Neural cell (in vitro differentiated cells): ENCODE data around the gene RERE. TPM values are rescaled to one million over a fixed set of nuclear protein-coding genes. Genes with fewer than 3 reads are reported as not detected.

Source experiments
- H2AFZ ChIP-seq: fragments of 200-600, 300-800 bp; sonication (generic), shearing (Covaris generic); 2 replicates; pipeline ENCODE4 v1.6.0; 2014; ENCODE audit warnings: low read depth, mild to moderate bottlenecking, antibody characterized with exemption, low read length, moderate library complexity
- H3F3A ChIP-seq: fragments of 200-600 bp; shearing (Covaris generic); 2 replicates; pipeline ENCODE4 v1.6.1; 2016; ENCODE audit warnings: mild to moderate bottlenecking, moderate library complexity, mixed read lengths, antibody characterized with exemption, low read length; ENCODE audit not compliant: insufficient read depth, poor library complexity, severe bottlenecking
- H3K27ac ChIP-seq: fragments of 200-600, 300-800 bp; sonication (generic), shearing (Covaris generic); 2 replicates; pipeline ENCODE4 v1.5.1; 2014; ENCODE audit warnings: mild to moderate bottlenecking, low read length, moderate library complexity
- H3K27me3 ChIP-seq: fragments of 300-800, 200-600 bp; sonication (generic), shearing (Covaris generic); 2 replicates; pipeline ENCODE4 v1.6.0; 2014; ENCODE audit warnings: mild to moderate bottlenecking, low read depth, low read length, moderate library complexity; ENCODE audit not compliant: insufficient read depth
- H3K36me3 ChIP-seq: fragments of 300-800, 200-600 bp; sonication (generic), shearing (Covaris generic); 2 replicates; pipeline ENCODE4 v1.5.1; 2014; ENCODE audit warnings: mild to moderate bottlenecking, antibody characterized with exemption, low read length, moderate library complexity; ENCODE audit not compliant: insufficient read depth
- H3K4me2 ChIP-seq: fragments of 300-800, 200-600 bp; sonication (generic), shearing (Covaris generic); 2 replicates; pipeline ENCODE4 v1.6.0; 2014; ENCODE audit warnings: mild to moderate bottlenecking, low read length
- H3K4me3 ChIP-seq: fragments of 300-800, 200-600 bp; sonication (generic), shearing (Covaris generic); 2 replicates; pipeline ENCODE4 v1.5.1; 2014; ENCODE audit warnings: mild to moderate bottlenecking, low read length, moderate library complexity
- H3K79me2 ChIP-seq: fragments of 200-600 bp; shearing (Covaris generic); replicated peaks from 2 replicates; pipeline ENCODE4 v1.6.0; 2014; ENCODE audit warnings: mild to moderate bottlenecking, low read length, moderate library complexity; ENCODE audit not compliant: insufficient read depth
- H3K9ac ChIP-seq: fragments of 300-800, 200-600 bp; sonication (generic), shearing (Covaris generic); 2 replicates; pipeline ENCODE4 v1.6.1; 2016; ENCODE audit warnings: mild to moderate bottlenecking, low read length, mixed read lengths
- H3K9me2 ChIP-seq: fragments of 200-600 bp; shearing (Covaris generic); 2 replicates; pipeline ENCODE4 v1.6.1; 2016; ENCODE audit warnings: mild to moderate bottlenecking, low read length, mixed read lengths; ENCODE audit not compliant: insufficient read depth
- H3K9me3 ChIP-seq: fragments of 200-600, 300-800 bp; sonication (generic), shearing (Covaris generic); 2 replicates; pipeline ENCODE4 v1.6.1; 2016; ENCODE audit warnings: mild to moderate bottlenecking, mixed run types, low read length, moderate library complexity, mixed read lengths
- H4K20me1 ChIP-seq: fragments of 200-600 bp; shearing (Covaris generic); 2 replicates; pipeline ENCODE4 v1.6.1; 2016; ENCODE audit warnings: mild to moderate bottlenecking, mixed run types; ENCODE audit not compliant: insufficient read depth
- EP300 ChIP-seq: fragments of 450-650 bp; conservative IDR thresholded peaks from 2 replicates; pipeline ENCODE4 v1.6.1; 2014; ENCODE audit warnings: antibody characterized with exemption, mild to moderate bottlenecking, moderate library complexity; ENCODE audit not compliant: poor library complexity, severe bottlenecking
- EZH2 ChIP-seq: fragments of 200-600, 300-800 bp; shearing (Covaris generic), sonication (generic); IDR thresholded peaks from 2 replicates; pipeline ENCODE4 v1.6.1; 2014; ENCODE audit warnings: antibody characterized with exemption, low read length, borderline replicate concordance, mild to moderate bottlenecking; ENCODE audit not compliant: insufficient read depth, poor library complexity, severe bottlenecking
- MXI1 ChIP-seq: fragments of 450-650 bp; conservative IDR thresholded peaks from 2 replicates; pipeline ENCODE4 v1.6.1; 2014; ENCODE audit warnings: antibody characterized with exemption, mild to moderate bottlenecking; ENCODE audit not compliant: poor library complexity, severe bottlenecking
- POLR2AphosphoS5 ChIP-seq: IDR thresholded peaks from 2 replicates; pipeline ENCODE4 v1.6.1; 2012
- RAD21 ChIP-seq: fragments of 450-650 bp; conservative IDR thresholded peaks from 2 replicates; pipeline ENCODE4 v1.6.1; 2014; ENCODE audit warnings: antibody characterized with exemption, mild to moderate bottlenecking, moderate library complexity
- SMC3 ChIP-seq: fragments of 450-650 bp; conservative IDR thresholded peaks from 2 replicates; pipeline ENCODE4 v1.6.1; 2014; ENCODE audit warnings: antibody characterized with exemption, mild to moderate bottlenecking, moderate library complexity; ENCODE audit not compliant: poor library complexity
- TAF1 ChIP-seq: IDR thresholded peaks from 2 replicates; pipeline ENCODE4 v1.6.1; 2012; ENCODE audit warnings: low read depth
- polyA plus RNA-seq: library from polyadenylated mRNA; depleted of rRNA; stranded (reverse); fragments of >200 nt; gene quantifications from 2 replicates; pipeline ENCODE4 v1.2.3, GENCODE V29; 2014
- TF ChIP-seq, protein P1 (sequence below): IDR thresholded peaks from 2 replicates; pipeline ENCODE4 v1.6.1; 2012; ENCODE audit warnings: borderline replicate concordance
- TF ChIP-seq, protein P2 (sequence below): fragments of 450-650 bp; IDR thresholded peaks from 2 replicates; pipeline ENCODE4 v1.5.1; 2014; ENCODE audit warnings: antibody characterized with exemption, mild to moderate bottlenecking, moderate library complexity; ENCODE audit not compliant: poor library complexity, severe bottlenecking

RERE gene
- polyA plus RNA-seq, 1 donor from 2014 or later: 21.0 TPM

DNA sequence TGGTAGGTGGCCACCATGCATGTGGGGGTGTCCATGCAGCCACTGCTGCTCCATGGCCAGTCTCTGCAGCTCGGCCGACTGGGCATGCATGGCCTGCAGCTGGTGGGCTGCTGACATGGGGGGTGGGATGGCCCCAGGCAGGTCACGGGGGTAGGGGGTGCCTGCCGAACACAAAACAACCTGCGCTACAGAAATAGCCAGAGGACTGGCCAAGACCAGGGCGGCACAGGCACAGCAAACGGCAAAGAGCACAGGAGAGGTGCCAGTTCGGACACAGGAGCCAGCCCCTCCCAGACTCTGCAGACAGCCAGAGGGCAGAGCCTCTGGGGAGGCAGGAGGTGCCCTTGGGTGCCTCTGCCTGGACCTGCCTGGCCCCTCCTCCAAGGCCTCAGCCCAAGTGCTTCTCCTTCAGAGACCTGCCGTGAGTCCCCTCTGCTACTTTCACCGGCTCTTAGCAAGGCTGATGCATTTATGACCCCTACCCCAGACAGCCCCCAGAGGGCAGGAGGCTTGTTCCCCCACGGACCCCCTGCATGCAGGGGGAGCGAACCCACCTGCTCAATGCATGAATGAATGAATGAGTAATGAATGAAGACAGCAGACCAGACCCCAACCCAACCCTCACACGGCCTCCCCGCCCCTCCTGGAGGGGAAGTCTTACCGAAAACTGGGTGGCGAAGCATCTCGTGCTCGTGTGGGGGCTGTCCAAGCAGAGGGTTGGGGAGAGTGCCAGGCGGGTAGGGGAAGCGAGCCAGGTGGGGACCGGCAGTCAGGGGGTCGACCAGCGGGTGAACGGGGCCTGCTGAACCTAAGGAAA is 461.8 kb downstream of the RERE start:
- H3K9me2 ChIP-seq: no peaks in the 10 kb centered on the region
- no peaks in the 10 kb centered on the region for H4K20me1 ChIP-seq
- H2AFZ ChIP-seq: no peak overlapping the region
- H3K36me3 ChIP-seq: peaks cover 8% of the 10 kb centered on the region
- no peaks in the 10 kb centered on the region for H3K27me3 ChIP-seq
- no peak overlapping the region for H3K4me2 ChIP-seq
- H3K79me2 ChIP-seq: no peaks in the 10 kb centered on the region
- TF ChIP-seq SMC3 (no peak), POLR2AphosphoS5 (no peak), TAF1 (no peak), EZH2 (no peak), RAD21 (no peak), MXI1 (no peak)
- TF ChIP-seq, protein P1, sequence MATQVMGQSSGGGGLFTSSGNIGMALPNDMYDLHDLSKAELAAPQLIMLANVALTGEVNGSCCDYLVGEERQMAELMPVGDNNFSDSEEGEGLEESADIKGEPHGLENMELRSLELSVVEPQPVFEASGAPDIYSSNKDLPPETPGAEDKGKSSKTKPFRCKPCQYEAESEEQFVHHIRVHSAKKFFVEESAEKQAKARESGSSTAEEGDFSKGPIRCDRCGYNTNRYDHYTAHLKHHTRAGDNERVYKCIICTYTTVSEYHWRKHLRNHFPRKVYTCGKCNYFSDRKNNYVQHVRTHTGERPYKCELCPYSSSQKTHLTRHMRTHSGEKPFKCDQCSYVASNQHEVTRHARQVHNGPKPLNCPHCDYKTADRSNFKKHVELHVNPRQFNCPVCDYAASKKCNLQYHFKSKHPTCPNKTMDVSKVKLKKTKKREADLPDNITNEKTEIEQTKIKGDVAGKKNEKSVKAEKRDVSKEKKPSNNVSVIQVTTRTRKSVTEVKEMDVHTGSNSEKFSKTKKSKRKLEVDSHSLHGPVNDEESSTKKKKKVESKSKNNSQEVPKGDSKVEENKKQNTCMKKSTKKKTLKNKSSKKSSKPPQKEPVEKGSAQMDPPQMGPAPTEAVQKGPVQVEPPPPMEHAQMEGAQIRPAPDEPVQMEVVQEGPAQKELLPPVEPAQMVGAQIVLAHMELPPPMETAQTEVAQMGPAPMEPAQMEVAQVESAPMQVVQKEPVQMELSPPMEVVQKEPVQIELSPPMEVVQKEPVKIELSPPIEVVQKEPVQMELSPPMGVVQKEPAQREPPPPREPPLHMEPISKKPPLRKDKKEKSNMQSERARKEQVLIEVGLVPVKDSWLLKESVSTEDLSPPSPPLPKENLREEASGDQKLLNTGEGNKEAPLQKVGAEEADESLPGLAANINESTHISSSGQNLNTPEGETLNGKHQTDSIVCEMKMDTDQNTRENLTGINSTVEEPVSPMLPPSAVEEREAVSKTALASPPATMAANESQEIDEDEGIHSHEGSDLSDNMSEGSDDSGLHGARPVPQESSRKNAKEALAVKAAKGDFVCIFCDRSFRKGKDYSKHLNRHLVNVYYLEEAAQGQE: no peak
- TF ChIP-seq, protein P2, sequence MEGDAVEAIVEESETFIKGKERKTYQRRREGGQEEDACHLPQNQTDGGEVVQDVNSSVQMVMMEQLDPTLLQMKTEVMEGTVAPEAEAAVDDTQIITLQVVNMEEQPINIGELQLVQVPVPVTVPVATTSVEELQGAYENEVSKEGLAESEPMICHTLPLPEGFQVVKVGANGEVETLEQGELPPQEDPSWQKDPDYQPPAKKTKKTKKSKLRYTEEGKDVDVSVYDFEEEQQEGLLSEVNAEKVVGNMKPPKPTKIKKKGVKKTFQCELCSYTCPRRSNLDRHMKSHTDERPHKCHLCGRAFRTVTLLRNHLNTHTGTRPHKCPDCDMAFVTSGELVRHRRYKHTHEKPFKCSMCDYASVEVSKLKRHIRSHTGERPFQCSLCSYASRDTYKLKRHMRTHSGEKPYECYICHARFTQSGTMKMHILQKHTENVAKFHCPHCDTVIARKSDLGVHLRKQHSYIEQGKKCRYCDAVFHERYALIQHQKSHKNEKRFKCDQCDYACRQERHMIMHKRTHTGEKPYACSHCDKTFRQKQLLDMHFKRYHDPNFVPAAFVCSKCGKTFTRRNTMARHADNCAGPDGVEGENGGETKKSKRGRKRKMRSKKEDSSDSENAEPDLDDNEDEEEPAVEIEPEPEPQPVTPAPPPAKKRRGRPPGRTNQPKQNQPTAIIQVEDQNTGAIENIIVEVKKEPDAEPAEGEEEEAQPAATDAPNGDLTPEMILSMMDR: no peak
- H3F3A ChIP-seq: no peaks in the 10 kb centered on the region
- no peaks in the 10 kb centered on the region for H3K9me3 ChIP-seq
- no peak overlapping the region for H3K9ac ChIP-seq
- H3K4me3 ChIP-seq: no peak overlapping the region
- no peak overlapping the region for H3K27ac ChIP-seq

DNA sequence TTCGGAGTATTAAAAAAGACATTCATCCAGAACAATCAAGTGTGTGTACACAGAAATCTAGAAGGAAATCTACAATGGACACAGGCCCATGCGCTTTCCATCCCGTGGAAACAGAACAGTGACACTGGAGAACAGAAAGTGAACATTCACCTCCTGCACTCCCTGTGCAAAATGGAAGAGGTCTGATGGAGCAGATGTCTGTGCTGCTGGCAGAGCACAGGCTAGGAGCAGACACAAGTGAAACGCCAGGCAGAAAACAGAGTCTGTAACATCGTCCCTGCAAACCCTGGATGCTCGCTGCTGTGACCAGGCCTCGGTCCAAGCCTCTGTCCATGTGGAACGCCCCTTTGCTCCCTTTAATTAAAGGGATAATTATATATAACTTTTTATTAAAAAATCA is 463.4 kb downstream of the RERE start:
- TF ChIP-seq, protein P1: no peak
- TF ChIP-seq POLR2AphosphoS5: no peak
- no peak for TF ChIP-seq TAF1
- no peak for TF ChIP-seq SMC3
- no peak for TF ChIP-seq RAD21
- TF ChIP-seq EP300: no peak
- TF ChIP-seq, protein P2: no peak
- TF ChIP-seq MXI1: no peak
- no peak for TF ChIP-seq EZH2
- Histone ChIP-seq H3F3A (no peaks in the 10 kb centered on the region), H4K20me1 (no peaks in the 10 kb centered on the region), H3K27me3 (no peaks in the 10 kb centered on the region), H3K36me3 (peaks cover 8% of the 10 kb centered on the region), H3K9me3 (no peaks in the 10 kb centered on the region), H3K9ac (no peak overlapping the region), H2AFZ (no peak overlapping the region), H3K79me2 (no peaks in the 10 kb centered on the region), H3K27ac (no peak overlapping the region), H3K9me2 (no peaks in the 10 kb centered on the region), H3K4me2 (no peak overlapping the region), H3K4me3 (no peak overlapping the region)
